GM12875 (cell line): ENCODE data around the gene CLEC16A.

ENCODE experiments used
- H3K4me3 ChIP-seq: one replicate; pipeline ENCODE4 v1.5.1; 2011; ENCODE audit warnings: low read depth, low read length, control low read depth
- CTCF ChIP-seq: IDR thresholded peaks from 2 replicates; pipeline ENCODE4 v1.5.1; 2011; ENCODE audit warnings: low read depth, mild to moderate bottlenecking, control low read depth, inconsistent platforms, low read length, moderate library complexity, borderline replicate concordance; ENCODE audit not compliant: insufficient read depth

The CLEC16A gene

DNA sequence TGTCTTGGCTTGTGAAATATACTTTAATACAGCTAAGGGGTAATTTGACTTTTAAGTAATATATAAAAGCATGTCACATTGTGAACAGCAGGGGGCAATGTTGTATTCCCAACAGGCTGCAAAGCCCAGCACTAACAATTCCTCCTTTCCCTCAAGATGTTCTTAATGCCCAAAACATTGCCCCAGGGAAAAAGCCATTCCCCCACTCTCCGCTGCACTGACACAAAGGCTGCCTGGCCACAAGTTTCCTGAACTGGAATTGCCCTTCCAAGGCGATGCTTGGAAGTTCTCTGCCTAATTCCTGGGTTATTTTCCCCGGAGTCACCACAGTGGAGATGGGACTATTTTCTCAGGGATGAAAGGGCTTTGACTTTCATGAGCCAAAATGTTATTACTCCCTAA is 27.2 kb downstream of the CLEC16A start:
- TF ChIP-seq CTCF, result peak; percentile 48; the same call in 1 of the 2 replicates
- H3K4me3 ChIP-seq, result no peak overlapping the region

DNA sequence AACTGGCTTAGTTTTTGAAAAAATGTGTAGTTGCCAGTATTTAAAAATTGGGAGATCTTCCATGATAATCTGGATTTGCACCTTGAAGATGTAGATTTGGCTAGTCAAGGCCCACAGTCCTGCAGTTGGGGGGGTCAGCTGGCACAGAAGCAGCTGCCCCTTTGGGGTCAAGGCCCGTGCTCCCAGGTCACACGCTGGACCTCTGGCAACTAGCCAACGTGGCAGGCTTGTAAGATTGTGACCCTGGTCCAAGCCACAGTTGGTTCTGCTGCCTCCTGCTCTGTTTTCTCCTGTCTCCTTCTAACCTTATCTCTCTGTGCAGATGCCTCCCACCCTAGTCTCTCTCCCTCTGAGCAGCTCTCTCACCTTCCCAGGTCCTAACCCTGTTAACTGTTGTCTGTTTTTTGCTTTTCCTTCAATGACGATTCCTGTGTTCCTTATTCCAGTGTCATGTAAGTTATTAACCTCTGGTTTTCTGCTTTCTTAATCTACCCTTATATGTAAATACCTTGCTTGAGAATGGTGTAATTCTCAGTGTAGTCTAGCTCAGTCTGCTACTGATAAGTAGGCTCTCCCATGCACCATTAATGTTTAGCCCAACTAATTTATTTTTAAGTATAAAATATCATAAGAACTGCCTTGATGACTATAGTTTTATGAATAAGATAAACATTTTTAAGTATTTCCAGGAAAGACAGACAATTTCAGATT is 27.9 kb downstream of the CLEC16A start:
- H3K4me3 ChIP-seq, result no peak overlapping the region
- no peak for TF ChIP-seq CTCF

GRCh38 chr16:10972819-10973464 is 28.6 kb downstream of the CLEC16A start:
- no peak for TF ChIP-seq CTCF
- no peak overlapping the region for H3K4me3 ChIP-seq

DNA sequence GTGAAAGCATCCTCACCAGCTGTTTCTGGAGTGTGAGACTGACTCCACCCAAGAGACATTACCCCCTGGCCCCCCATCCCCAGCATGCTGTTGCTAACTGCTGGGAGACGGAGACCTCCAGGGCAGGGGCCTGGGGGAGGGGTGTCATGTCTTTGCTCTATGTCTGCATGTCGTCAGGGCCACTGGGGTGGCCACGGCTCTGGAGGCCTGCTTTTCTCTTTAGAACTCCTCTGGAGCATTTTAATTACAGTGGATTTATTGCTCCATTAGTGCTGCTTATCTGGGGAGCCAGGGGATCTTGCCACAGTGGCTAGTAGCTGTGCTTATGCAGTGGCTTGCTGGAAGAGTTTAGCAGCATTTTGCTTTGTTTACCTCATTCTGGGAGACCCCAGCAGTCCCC is 32.3 kb downstream of the CLEC16A start:
- no peak overlapping the region for H3K4me3 ChIP-seq
- TF ChIP-seq CTCF, result no peak

DNA sequence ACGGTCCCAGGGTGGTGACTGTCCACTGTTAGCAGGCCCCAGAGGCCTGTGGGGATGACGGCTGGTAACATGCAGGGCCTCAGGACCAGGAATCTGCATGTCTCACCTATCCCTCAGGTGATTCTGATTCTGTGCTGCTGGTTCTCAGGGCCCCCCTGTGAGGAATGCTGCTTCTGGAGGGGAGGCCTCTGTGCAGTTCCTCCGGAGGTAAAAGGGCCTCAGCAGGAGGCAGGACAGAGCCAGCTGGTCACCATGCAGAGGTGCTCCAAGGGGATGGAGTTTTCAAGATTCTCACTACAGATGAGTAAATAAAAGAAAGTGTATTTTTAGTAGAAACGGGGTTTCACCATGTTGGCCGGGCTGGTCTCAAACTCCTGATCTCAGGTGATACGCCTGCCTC is 33.8 kb downstream of the CLEC16A start:
- H3K4me3 ChIP-seq, result no peak overlapping the region
- no peak for TF ChIP-seq CTCF

GRCh38 chr16:10978871-10979446 is 34.6 kb downstream of the CLEC16A start:
- no peak for TF ChIP-seq CTCF

More at GRCh38 chr16:10978871-10979446, 34.6 kb downstream of the CLEC16A start:
- H3K4me3 ChIP-seq, result no peak overlapping the region
